ENCODE results near the gene GGTLC3.
"Not testable (repeated sequence)": the region's sequence is repeated elsewhere in the genome, so short reads cannot be mapped to it uniquely, and the experiment has no call there.

GGTLC3 gene

GRCh38 chr22:18512378-18512777 lies 5.6 kb downstream of the GGTLC3 start:
- not testable (repeated sequence) for DNase-seq

GRCh38 chr22:18511327-18511726 lies 6.6 kb downstream of the GGTLC3 start:
- DNase-seq, result not testable (repeated sequence)

GRCh38 chr22:18496227-18496626 lies 21.7 kb downstream of the GGTLC3 start:
- DNase-seq, result not testable (repeated sequence)
